Measurements from ENCODE around the gene S100A14. TPM values are rescaled to one million over a fixed set of nuclear protein-coding genes. Genes with fewer than 3 reads are reported as not detected.

Gene S100A14
- total RNA-seq, 1 donor from 2014 or later: 1,221 TPM

DNA sequence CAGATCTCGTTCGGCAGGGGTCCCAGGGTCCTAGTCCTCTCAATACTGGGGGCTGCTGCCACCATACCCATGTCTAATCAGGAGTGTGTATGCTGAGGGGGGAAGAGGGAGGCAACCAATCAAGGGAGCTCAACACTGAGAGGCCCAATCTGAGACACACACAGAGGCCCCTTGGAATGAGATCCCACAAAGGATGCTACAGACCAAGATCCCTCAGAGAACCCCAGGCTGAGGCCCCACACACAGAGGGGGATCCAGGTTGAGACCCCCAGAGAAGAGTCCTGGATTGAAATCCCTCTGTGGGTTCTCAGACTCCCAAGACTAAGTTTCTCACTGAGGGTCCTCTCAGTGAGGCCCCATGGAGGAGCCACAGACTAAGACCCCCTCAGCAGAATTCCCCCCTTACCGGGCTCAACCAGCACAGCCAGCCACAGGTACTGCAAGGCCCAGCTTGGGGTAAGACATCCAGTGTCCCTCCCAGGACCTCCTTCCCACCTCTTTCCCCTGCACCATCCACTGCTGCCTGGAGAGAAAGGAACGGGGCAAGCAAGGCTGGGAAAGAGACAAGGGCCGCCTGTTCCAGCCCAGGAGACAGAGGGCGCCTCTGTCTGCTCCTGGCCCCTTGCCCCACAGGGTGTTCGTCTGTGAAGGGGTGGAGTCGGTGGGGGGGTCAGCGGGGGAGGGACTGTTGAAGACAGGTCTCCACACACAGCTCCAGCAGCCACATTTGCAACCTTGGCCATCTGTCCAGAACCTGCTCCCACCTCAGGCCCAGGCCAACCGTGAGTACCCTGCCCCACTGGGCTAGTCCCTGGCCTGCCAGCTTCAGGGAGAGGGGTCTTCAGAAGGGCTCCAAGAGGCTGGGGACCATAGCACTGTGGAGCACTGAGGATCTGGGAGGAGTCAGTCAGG, 11.8 kb upstream of the S100A14 start, which contains the start of gene S100A1:
Gene S100A1, plus strand, starts transcription at position 720 of the 912 bp plus-strand sequence. CDS start 2,088 bp downstream, outside the sequence.
- FAIRE-seq: no peak
- TF ChIP-seq, protein P1, sequence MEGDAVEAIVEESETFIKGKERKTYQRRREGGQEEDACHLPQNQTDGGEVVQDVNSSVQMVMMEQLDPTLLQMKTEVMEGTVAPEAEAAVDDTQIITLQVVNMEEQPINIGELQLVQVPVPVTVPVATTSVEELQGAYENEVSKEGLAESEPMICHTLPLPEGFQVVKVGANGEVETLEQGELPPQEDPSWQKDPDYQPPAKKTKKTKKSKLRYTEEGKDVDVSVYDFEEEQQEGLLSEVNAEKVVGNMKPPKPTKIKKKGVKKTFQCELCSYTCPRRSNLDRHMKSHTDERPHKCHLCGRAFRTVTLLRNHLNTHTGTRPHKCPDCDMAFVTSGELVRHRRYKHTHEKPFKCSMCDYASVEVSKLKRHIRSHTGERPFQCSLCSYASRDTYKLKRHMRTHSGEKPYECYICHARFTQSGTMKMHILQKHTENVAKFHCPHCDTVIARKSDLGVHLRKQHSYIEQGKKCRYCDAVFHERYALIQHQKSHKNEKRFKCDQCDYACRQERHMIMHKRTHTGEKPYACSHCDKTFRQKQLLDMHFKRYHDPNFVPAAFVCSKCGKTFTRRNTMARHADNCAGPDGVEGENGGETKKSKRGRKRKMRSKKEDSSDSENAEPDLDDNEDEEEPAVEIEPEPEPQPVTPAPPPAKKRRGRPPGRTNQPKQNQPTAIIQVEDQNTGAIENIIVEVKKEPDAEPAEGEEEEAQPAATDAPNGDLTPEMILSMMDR (IDR thresholded peaks at IDR 0.05; ENCODE audit: insufficient read depth, low read length, severe bottlenecking): no peak
- no peak for DNase-seq (ENCODE audit: low read depth)
- H3K36me3 ChIP-seq (ENCODE audit: control insufficient read depth, insufficient read depth, low read length): peaks cover 4% of the 10 kb centered on the region
- H3K4me3 ChIP-seq (ENCODE audit: low read depth, low read length): peak within 1 kb of the TSS; percentile 50
- H3K27me3 ChIP-seq (ENCODE audit: control insufficient read depth, insufficient read depth, low read length): no peaks in the 10 kb centered on the region

DNA sequence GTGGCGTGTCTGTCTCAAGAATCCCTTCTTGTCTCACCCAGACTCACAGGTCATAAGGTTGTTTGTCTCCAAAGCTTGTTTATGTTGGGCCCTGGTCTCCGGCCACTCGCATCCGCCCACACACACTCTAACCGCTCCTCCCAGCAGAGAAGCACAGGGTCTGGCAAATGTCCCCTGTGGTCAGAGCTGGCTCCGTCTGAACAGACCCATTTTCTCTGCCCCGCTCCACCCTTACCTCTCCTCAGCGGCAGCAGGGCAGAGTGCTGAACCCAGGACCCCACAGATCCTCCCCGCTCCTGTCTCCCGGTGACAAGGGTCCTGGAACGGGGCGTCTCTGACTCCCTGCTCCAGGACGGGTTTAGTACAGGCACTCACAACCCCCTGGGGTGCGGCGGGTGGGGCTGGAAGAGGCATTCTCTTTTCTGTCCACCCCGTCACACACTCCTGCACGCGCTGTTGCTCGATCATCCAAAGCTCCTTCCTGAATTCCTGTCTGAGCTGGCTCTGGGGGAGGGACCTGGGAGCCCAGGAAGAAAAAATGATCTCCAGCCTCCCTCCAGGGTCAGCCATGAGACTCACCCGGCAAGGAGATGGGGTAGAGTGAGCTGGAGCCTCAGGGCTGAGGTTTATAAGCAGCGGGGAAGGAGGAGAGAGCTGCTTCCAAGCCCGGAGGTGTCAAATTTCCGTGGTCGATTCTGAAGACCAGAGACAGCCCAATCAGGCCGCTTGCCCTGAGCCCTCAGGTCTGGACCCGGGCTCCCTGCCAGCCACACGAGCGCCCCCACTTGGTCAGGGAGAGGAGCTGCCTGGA, 11.0 kb upstream of the S100A14 start, which contains the start of gene S100A13:
Gene S100A13, minus strand, starts transcription at position 602 of the 811 bp plus-strand sequence. CDS start 1,033 bp downstream, outside the sequence.
- TF ChIP-seq, protein P1 (IDR thresholded peaks at IDR 0.05; ENCODE audit: insufficient read depth, low read length, severe bottlenecking): peak; percentile 84
- DNase-seq (ENCODE audit: low read depth) (peak; percentile 84), FAIRE-seq (no peak)

DNA sequence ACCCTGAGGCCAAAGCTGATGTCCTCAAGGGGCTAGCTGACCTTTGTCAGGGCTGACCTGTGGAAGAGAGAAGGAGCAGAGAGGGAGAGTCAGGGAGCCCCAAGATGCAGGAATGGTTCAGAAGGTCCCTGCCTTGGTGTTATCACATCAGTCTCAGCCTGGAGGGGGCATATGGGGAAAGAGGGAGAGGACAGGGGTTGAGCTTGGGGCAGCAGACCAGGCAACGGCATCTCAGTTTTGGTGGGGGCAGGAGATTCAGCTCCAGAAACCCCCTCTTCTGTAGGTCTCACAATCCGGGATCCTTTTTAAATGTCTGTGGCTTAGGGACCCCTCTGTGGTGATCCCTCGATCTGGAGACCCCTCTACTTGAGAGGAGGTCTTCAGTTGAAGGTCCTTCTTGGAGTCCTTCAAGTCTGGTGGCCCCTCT, 10.4 kb upstream of the S100A14 start:
- no peak for DNase-seq (ENCODE audit: low read depth)
- H3K4me3 ChIP-seq (ENCODE audit: low read depth, low read length): peak overlapping the region; percentile 50
- peaks cover 4% of the 10 kb centered on the region for H3K36me3 ChIP-seq (ENCODE audit: control insufficient read depth, insufficient read depth, low read length)
- H3K27me3 ChIP-seq (ENCODE audit: control insufficient read depth, insufficient read depth, low read length): no peaks in the 10 kb centered on the region
- FAIRE-seq: no peak
- TF ChIP-seq, protein P1 (IDR thresholded peaks at IDR 0.05; ENCODE audit: insufficient read depth, low read length, severe bottlenecking): no peak

More for the DNA sequence above, 11.0 kb upstream of the S100A14 start, which contains the start of gene S100A13:
- Histone ChIP-seq H3K4me3 (ENCODE audit: low read depth, low read length) (peak within 1 kb of the TSS; percentile 50), H3K36me3 (ENCODE audit: control insufficient read depth, insufficient read depth, low read length) (peaks cover 4% of the 10 kb centered on the region), H3K27me3 (ENCODE audit: control insufficient read depth, insufficient read depth, low read length) (no peaks in the 10 kb centered on the region)

DNA sequence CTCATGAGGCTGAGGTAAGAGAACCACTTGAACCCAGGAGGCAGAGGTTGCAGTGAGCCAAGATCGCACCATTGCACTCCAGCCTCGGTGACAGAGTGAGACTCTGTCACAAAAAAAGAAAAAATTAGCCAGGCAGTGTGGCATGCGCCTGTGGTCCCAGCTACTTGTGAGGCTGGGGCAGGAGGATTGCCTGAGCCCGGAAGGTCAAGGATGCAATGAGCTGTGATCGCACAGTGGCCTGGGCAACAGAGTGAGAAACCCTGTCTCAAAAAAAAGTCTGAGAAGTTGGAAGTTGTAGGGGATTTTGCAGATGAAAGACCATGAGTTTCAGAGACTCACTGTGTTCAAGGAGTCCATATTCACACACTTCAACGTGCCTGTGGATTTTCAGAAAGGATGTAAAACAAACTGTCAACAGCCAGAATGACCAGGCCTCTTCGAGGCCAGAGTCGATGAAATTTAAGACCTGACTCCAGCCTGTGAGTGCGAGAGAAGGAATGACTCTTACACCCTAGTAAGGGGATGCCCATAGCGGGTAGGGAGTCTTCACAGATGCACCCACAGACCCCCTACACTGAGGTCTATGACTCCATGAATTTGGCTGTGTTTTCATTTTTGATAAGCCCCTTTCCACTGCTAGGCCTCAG, 9.0 kb upstream of the S100A14 start:
- TF ChIP-seq, protein P1 (IDR thresholded peaks at IDR 0.05; ENCODE audit: insufficient read depth, low read length, severe bottlenecking): no peak
- DNase-seq (ENCODE audit: low read depth): no peak
- Histone ChIP-seq H3K27me3 (ENCODE audit: control insufficient read depth, insufficient read depth, low read length) (no peaks in the 10 kb centered on the region), H3K36me3 (ENCODE audit: control insufficient read depth, insufficient read depth, low read length) (peaks cover 4% of the 10 kb centered on the region), H3K4me3 (ENCODE audit: low read depth, low read length) (no peak overlapping the region)
- FAIRE-seq: no peak

DNA sequence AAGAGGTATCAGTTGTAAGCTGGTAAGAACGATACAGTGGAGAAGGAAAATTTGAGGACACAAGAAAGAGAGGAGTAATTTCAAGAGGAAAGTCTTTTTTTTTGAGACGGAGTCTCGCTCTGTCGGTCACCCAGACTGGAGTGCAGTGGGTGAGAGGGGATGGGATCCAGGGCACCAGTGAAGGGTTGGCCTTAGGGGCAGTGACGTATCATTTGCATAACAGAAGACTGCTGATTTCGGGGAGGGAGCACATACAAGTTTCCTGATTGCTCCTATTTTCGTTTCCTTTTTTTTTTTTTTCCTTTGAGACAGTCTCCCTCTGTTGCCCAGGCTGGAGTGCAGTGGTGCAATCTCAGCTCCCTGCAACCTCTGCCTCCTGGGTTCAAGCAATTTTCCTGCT, 7.0 kb upstream of the S100A14 start:
- Histone ChIP-seq H3K36me3 (ENCODE audit: control insufficient read depth, insufficient read depth, low read length) (peaks cover 4% of the 10 kb centered on the region), H3K27me3 (ENCODE audit: control insufficient read depth, insufficient read depth, low read length) (no peaks in the 10 kb centered on the region), H3K4me3 (ENCODE audit: low read depth, low read length) (no peak overlapping the region)
- TF ChIP-seq, protein P1 (IDR thresholded peaks at IDR 0.05; ENCODE audit: insufficient read depth, low read length, severe bottlenecking): no peak
- no peak for DNase-seq (ENCODE audit: low read depth)
- no peak for FAIRE-seq
